ENCODE data around the gene NTPCR. TPM values are rescaled to one million over a fixed set of nuclear protein-coding genes. Genes with fewer than 3 reads are reported as not detected.

NTPCR gene
- total and polyA plus RNA-seq, 9 donors, result 17.5 to 46.5 (median 37.6) TPM

- intact Hi-C loops (cut with DNase I), result no loop called here
- no peaks in the 10 kb centered on the region for H3K9me3 ChIP-seq
- no peaks in the 10 kb centered on the region for H3K27me3 ChIP-seq
- no peak overlapping the region for H3K4me3 ChIP-seq
- TF ChIP-seq EP300 (IDR thresholded peaks at IDR 0.05), result no peak
- TF ChIP-seq CTCF (IDR thresholded peaks at IDR 0.05), result no peak
- TF ChIP-seq POLR2A (IDR thresholded peaks at IDR 0.05), result no peak
- WGBS, 3 donors, result 90% methylated on average over 2 of the region's 2 CpGs
- no peak overlapping the region for H3K27ac ChIP-seq
- peaks cover 3% of the 10 kb centered on the region for H3K4me1 ChIP-seq (ENCODE audit: insufficient read depth)
- DNase-seq, result no peak
- H3K36me3 ChIP-seq, result no peaks in the 10 kb centered on the region
These were observed 2.4 kb downstream of the NTPCR start for GRCh38 chr1:232952514-232953499.

DNA sequence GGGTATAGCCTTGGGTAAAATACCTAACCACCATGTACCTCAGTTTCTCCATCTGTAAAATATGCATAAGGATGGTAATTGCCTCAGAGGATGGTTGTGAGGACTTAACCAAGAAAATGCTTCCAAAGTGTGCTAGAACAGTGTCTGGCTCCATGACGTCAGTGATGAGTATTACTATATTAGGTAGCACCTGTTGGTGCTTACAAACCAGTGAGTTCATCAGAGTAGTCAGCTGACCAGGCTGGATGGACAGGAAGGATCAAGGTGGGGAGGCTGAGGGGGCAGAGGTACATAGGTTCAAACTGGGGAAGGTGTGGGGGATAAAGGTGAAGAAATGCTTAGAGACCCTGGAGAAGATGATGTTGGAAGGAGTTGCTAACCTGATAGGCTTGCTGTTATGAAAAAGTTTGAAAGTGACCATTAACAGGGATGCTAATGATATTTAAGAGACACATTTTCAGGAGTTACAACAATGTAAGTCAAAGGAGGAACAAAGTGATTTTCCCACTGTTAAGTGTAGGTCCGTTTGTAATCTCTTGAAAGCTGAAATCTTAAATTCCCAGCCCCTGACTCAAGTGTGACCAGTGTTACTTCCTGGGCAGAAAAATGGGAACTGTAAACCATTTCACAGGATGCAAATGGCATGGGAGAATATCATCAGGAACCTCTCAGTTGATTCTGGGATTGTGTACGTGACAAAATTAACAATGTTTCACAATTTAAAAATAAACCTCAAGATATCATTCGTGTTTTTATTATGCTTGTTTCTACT lies 4.4 kb downstream of the NTPCR start:
- peaks cover 3% of the 10 kb centered on the region for H3K4me1 ChIP-seq (ENCODE audit: insufficient read depth)
- no peak overlapping the region for H3K27ac ChIP-seq
- 77 to 87% (median 79%) methylated on average over 4 of the region's 4 CpGs for WGBS, 3 donors
- no peak overlapping the region for H3K4me3 ChIP-seq
- no peaks in the 10 kb centered on the region for H3K36me3 ChIP-seq
- TF ChIP-seq POLR2A (IDR thresholded peaks at IDR 0.05), result no peak
- TF ChIP-seq CTCF (IDR thresholded peaks at IDR 0.05), result no peak
- TF ChIP-seq EP300 (IDR thresholded peaks at IDR 0.05), result no peak
- DNase-seq, result no peak
- intact Hi-C loops (cut with DNase I), result no loop called here
- H3K9me3 ChIP-seq, result peaks cover 0 to 7% of the 10 kb centered on the region in 2 donors
- no peaks in the 10 kb centered on the region for H3K27me3 ChIP-seq

DNA sequence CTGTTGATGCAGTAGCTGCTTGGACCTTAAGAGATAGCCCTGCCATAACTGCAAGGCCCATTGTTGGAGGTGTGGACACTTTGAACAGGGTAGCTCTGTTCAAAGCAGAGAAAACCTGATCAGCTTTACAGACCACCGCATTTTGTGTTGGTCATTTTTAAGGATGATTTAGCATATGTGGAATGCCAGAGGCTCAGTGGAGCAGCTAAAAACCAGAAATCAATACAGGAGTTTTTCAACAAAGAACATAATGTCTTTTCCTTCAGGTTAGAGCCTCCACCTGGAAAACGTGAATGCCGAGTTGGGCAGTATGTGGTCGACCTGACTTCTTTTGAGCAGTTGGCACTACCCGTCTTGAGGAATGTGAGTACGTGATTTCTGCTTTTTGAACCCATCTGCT lies 5.7 kb downstream of the NTPCR start:
- Histone ChIP-seq H3K4me3 (no peak overlapping the region), H3K9me3 (peaks cover 0 to 7% of the 10 kb centered on the region in 2 donors), H3K27me3 (no peaks in the 10 kb centered on the region), H3K27ac (no peak overlapping the region), H3K36me3 (no peaks in the 10 kb centered on the region), H3K4me1 (ENCODE audit: insufficient read depth) (peaks cover 3% of the 10 kb centered on the region)
- no peak for DNase-seq
- WGBS, 3 donors, result 94 to 99% (median 96%) methylated on average over 6 of the region's 6 CpGs
- TF ChIP-seq CTCF (IDR thresholded peaks at IDR 0.05) (no peak), EP300 (IDR thresholded peaks at IDR 0.05) (no peak), POLR2A (IDR thresholded peaks at IDR 0.05) (no peak)
- intact Hi-C loops (cut with DNase I), result no loop called here

DNA sequence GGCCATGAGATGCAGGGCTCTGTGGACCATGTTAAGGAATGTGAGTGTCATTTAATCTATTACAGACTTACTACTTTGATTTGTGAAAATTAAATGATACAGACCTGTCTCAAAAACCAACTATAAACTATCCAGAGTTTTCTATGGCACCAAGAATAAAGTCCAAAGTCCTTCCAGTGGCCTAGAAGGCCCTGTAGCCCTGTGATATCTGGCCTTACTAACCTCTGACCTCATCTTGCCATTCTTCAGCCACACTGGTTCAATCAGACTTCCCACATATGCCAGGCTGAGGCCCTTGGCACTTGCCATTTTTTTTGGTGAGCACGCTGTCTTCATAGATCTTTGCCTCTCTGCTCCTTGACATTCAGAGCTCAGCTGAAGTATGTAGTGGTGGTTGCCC lies 7.7 kb downstream of the NTPCR start:
- 94 to 100% (median 95%) methylated on average over 1 of the region's 1 CpG for WGBS, 3 donors
- Histone ChIP-seq H3K36me3 (no peaks in the 10 kb centered on the region), H3K27ac (no peak overlapping the region), H3K4me3 (no peak overlapping the region), H3K27me3 (no peaks in the 10 kb centered on the region), H3K9me3 (peaks cover 0 to 7% of the 10 kb centered on the region in 2 donors), H3K4me1 (ENCODE audit: insufficient read depth) (no peaks in the 10 kb centered on the region)
- TF ChIP-seq POLR2A (IDR thresholded peaks at IDR 0.05) (no peak), EP300 (IDR thresholded peaks at IDR 0.05) (no peak), CTCF (IDR thresholded peaks at IDR 0.05) (no peak)
- no peak for DNase-seq
- intact Hi-C loops (cut with DNase I), result no loop called here
